Measurements from ENCODE around the gene SYCE1L.
"Not testable (repeated sequence)": the region's sequence is repeated elsewhere in the genome, so short reads cannot be mapped to it uniquely, and the experiment has no call there.

Gene SYCE1L, protein sequence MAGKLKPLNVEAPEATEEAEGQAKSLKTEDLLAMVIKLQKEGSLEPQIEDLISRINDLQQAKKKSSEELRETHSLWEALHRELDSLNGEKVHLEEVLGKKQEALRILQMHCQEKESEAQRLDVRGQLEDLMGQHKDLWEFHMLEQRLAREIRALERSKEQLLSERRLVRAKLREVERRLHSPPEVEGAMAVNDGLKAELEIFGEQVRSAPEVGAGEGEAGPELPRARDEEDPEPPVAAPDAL

DNA sequence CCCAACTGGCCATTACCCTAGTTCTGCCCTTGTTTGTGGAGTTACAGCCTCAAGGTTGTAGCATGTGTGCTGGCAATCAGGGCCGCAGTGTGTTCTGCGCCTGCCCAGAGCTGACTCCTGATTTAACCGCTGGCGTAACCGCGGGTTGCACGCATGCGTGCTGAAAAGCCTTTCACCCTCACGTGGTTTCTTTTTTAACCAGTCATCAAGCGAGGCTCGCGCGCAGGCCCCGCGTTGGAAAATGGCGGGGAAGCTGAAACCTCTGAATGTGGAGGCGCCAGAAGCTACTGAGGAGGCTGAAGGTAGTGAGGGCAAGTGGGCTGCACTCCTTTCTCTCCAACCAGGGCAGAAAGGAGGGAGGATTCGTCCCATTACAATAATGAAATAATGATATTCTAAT is at the start of gene SYCE1L:
Gene SYCE1L (plus strand): TSS at position 198 of the 400 bp plus-strand sequence. CDS start 44 bp downstream, at position 242.
- TF ChIP-seq, protein P1, sequence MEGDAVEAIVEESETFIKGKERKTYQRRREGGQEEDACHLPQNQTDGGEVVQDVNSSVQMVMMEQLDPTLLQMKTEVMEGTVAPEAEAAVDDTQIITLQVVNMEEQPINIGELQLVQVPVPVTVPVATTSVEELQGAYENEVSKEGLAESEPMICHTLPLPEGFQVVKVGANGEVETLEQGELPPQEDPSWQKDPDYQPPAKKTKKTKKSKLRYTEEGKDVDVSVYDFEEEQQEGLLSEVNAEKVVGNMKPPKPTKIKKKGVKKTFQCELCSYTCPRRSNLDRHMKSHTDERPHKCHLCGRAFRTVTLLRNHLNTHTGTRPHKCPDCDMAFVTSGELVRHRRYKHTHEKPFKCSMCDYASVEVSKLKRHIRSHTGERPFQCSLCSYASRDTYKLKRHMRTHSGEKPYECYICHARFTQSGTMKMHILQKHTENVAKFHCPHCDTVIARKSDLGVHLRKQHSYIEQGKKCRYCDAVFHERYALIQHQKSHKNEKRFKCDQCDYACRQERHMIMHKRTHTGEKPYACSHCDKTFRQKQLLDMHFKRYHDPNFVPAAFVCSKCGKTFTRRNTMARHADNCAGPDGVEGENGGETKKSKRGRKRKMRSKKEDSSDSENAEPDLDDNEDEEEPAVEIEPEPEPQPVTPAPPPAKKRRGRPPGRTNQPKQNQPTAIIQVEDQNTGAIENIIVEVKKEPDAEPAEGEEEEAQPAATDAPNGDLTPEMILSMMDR (IDR thresholded peaks at IDR 0.05) = no peak
- Histone ChIP-seq H3K4me3 (no peak within 1 kb of the TSS), H3K27ac (no peak within 1 kb of the TSS)
- no peak for DNase-seq (ENCODE audit: low spot score)

DNA sequence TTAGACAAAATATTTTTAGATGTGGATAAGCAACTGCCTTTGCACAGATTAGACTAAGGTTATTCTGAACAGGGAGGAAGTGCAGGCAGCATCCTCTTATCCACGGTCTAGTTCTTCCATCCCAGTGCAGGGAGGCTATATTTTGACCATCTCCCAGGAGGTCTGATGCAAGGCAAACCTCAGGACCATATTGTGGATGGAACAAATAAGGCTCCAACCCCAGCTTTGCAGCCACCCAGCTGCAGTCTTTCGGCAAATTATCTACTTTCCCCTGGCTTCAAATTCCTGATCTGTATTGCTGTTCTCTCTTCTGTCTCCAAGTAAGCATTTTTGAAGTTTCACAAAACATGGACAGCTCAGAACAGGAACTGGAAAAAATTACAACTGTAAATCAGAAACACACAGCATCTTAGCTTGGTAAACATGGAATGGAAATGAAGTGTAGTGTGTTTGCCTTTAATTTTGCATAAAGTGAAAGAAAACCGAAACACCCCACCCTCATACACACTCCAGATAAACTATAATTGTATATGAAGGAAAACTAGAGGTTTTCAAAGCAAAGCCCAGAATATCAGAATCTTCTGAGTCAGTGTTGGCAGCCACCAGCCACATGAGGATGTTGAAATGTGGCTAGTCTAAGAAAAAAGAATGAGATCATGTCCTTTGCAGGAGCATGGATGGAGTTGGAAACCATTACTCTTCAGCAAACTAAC is 41.7 kb upstream of the SYCE1L start:
- no peak overlapping the region for H3K27ac ChIP-seq
- H3K4me3 ChIP-seq = no peak overlapping the region
- DNase-seq (ENCODE audit: low spot score) = no peak
- TF ChIP-seq, protein P1 (IDR thresholded peaks at IDR 0.05) = no peak

DNA sequence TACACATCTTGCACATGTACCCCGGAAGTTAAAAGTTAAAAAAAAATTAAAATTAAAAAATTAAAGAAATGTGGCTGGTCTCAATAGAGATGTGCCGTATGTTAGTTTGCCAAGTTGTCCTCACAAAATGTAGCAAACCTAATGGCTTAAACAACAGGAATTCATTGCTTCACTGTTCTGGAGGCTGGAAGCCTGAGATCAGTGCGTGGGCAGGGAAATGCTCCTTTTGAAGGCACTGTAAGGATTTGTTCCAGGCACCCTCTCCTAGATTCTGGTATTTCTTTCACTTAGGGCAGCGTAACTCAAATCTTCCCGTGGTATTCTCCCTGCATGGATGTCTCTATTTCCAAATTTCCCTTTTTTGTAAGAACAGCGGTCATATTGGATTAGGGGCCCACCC is 40.9 kb upstream of the SYCE1L start:
- DNase-seq (ENCODE audit: low spot score) = no peak
- Histone ChIP-seq H3K27ac (no peak overlapping the region), H3K4me3 (no peak overlapping the region)
- TF ChIP-seq, protein P1 (IDR thresholded peaks at IDR 0.05) = no peak

DNA sequence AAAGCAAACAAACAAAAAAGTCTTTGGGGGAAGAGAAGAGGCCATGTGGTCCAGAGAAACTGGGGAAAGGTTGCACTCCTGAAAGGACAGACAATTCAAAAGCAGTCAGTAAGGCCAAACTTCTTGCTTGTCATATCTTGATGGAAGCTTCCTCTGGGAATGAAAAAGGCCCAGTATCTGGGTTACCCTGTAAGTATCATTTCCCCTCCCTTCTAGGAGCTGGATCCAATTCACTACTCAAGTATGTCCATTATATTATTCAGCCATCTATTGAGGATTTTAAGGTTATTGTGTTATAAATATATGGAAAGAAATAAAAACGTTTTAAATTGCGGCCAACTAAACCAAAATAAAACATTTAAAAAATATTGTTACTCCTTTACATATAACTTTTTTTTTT is 34.2 kb upstream of the SYCE1L start:
- TF ChIP-seq, protein P1 (IDR thresholded peaks at IDR 0.05) = no peak
- DNase-seq (ENCODE audit: low spot score) = no peak
- no peak overlapping the region for H3K4me3 ChIP-seq
- H3K27ac ChIP-seq = no peak overlapping the region

DNA sequence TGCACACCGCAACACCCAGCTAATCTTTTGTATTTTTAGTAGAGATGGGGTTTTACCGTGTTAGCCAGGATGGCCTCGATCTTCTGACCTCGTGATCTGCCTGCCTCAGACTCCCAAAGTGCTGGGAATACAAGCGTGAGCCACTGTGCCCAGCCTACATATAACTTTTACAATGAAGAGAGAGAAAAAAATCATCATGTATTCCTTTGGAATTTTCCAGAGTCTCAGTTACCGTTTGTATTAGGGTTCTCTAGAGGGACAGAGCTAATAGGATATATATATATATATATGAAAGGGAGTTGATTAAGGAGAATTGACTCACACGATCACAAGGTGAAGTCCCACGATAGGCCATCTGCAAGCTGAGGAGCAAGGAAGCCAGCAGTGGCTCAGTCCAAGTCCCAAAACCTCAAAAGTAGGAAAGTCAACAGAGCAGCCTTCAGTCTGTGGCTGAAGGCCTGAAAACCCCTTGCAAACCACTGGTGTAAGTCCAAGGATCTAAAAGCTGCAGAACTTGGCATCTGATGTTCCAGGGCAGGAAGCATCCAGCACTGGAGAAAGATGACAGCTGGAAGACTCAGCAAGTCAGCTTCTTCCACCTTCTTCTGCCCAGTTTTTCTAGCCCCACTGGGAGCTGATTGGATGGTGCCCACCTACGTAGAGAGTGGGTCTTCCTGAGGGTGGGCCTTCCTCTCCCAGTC is 33.5 kb upstream of the SYCE1L start:
- not testable (repeated sequence) for H3K4me3 ChIP-seq; DNase-seq (ENCODE audit: low spot score)

DNA sequence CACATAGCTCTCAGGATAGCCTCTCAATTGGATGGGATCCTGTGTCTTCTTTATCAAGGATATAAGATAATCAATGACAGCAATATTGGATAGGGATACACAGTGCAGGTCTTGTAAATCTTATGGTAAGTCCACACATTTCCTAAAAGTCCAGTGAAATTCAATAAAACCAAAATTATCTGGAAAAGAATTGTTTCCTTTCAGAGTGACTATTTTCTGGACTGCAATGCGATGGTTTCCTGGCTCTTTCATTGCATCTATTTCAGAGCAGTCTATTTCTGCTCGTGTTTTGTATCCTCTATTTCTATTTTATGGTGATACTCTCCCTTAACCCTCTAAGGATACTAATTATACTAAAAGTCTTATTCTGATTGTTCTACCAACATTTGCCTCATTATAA is 32.5 kb upstream of the SYCE1L start:
- no peak for DNase-seq (ENCODE audit: low spot score)
- TF ChIP-seq, protein P1 (IDR thresholded peaks at IDR 0.05) = no peak
- H3K27ac ChIP-seq = no peak overlapping the region
- no peak overlapping the region for H3K4me3 ChIP-seq

More for the DNA sequence above, 33.5 kb upstream of the SYCE1L start:
- not testable (repeated sequence) for H3K27ac ChIP-seq

DNA sequence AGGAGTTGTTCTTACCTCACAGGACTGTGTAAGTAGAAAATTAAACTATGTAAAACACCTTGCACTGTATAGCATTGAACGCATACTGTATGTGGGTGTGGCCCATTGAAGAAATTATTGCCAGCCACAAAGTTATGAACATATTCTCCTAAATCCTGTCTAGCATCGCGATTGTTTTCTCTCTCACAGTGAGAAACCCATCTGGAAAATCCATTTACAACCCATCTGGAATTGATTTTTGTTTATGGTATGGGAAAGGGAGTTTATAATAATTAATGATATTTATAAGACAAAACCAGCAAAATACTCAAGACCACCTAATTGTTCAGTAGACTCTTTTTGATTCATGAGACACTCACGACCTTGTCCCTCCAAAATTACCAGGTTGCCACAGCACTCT is 30.3 kb upstream of the SYCE1L start:
- TF ChIP-seq, protein P1 (IDR thresholded peaks at IDR 0.05) = no peak
- H3K27ac ChIP-seq = no peak overlapping the region
- no peak for DNase-seq (ENCODE audit: low spot score)
- H3K4me3 ChIP-seq = no peak overlapping the region

Data from coronary artery (tissue), 2 donors.